IMR-90 (cell line): ENCODE results near the gene ANKRD35. TPM values are rescaled to one million over a fixed set of nuclear protein-coding genes. Genes with fewer than 3 reads are reported as not detected.

ENCODE experiments used
- ATAC-seq: fragments of 200-7000 bp; cut with Tn5 transposase; 2 replicates; pipeline ENCODE4 v1.9.1; 2020; ENCODE audit warnings: low read depth, mild to moderate bottlenecking, moderate library complexity
- BruUV-seq: library from RNA; stranded (reverse); fragments of 400-500 nt; replicated peaks from 2 replicates; lab custom pipeline; 2021; lab: Mats Ljungman, UMichigan
- CTCF ChIA-PET: fragments of 300-600 bp; formaldehyde crosslinking; extraction: SDS; loops from one replicate; lab custom pipeline; 2021; ENCODE audit warnings: antibody characterized with exemption; lab: Yijun Ruan, JAX
- POLR2A ChIA-PET: fragments of 300-600 bp; sonication (Branson Sonifier 250); formaldehyde crosslinking; loops from one replicate; lab custom pipeline; 2022; ENCODE audit warnings: antibody characterized with exemption; ENCODE audit not compliant: unreplicated experiment; lab: Charles Lee
- DNase-seq: peaks from one replicate; pipeline ENCODE4 v3.0.0; 2013
- H2AFZ ChIP-seq: replicated peaks from 2 replicates; pipeline ENCODE3; 2013; ENCODE audit warnings: low read length, mild to moderate bottlenecking; ENCODE audit not compliant: poor library complexity
- H2AK5ac ChIP-seq: 2 replicates; pipeline ENCODE4 v1.6.1; 2013; ENCODE audit warnings: low read depth, low read length, inconsistent platforms
- H2AK9ac ChIP-seq: replicated peaks from 2 replicates; pipeline ENCODE3; 2013; ENCODE audit warnings: mild to moderate bottlenecking, low read depth, low read length, moderate library complexity; ENCODE audit not compliant: poor library complexity
- H2BK120ac ChIP-seq: 2 replicates; pipeline ENCODE4 v1.6.1; 2013; ENCODE audit warnings: low read depth, low read length, inconsistent platforms
- H2BK15ac ChIP-seq: 3 replicates; pipeline ENCODE4 v1.6.1; 2013; ENCODE audit warnings: low read depth, low read length, inconsistent platforms
- H2BK20ac ChIP-seq: 2 replicates; pipeline ENCODE4 v1.6.1; 2013; ENCODE audit warnings: low read depth, mild to moderate bottlenecking, inconsistent platforms, low read length, moderate library complexity
- H2BK5ac ChIP-seq: 2 replicates; pipeline ENCODE4 v1.6.1; 2013; ENCODE audit warnings: mild to moderate bottlenecking, low read depth, low read length, inconsistent platforms; ENCODE audit not compliant: poor library complexity, severe bottlenecking
- H3K14ac ChIP-seq: replicated peaks from 2 replicates; pipeline ENCODE4 v1.6.1; 2013; ENCODE audit warnings: low read depth, low read length, inconsistent platforms
- H3K18ac ChIP-seq: 2 replicates; pipeline ENCODE4 v1.6.1; 2013; ENCODE audit warnings: low read depth, low read length, control low read depth
- H3K23ac ChIP-seq: 2 replicates; pipeline ENCODE4 v1.6.1; 2013; ENCODE audit warnings: low read depth, low read length, inconsistent platforms
- H3K27ac ChIP-seq: 2 replicates; pipeline ENCODE4 v1.5.1; 2013; ENCODE audit warnings: mild to moderate bottlenecking, control low read depth, low read length; ENCODE audit not compliant: insufficient read depth
- H3K27me3 ChIP-seq: 2 replicates; pipeline ENCODE4 v1.6.1; 2013; ENCODE audit warnings: low read length; ENCODE audit not compliant: control insufficient read depth, insufficient read depth
- H3K36me3 ChIP-seq: 2 replicates; pipeline ENCODE4 v1.6.1; 2013; ENCODE audit warnings: low read length, mixed read lengths; ENCODE audit not compliant: control insufficient read depth, insufficient read depth
- H3K4ac ChIP-seq: 2 replicates; pipeline ENCODE4 v1.6.1; 2013; ENCODE audit warnings: low read depth, low read length, inconsistent platforms
- H3K4me1 ChIP-seq: 2 replicates; pipeline ENCODE4 v1.6.1; 2013; ENCODE audit warnings: low read length, mixed read lengths; ENCODE audit not compliant: control insufficient read depth, insufficient read depth
- H3K4me2 ChIP-seq: 2 replicates; pipeline ENCODE4 v1.6.1; 2013; ENCODE audit warnings: low read depth, mild to moderate bottlenecking, control low read depth, low read length, moderate library complexity
- H3K4me3 ChIP-seq: 2 replicates; pipeline ENCODE4 v1.5.1; 2013; ENCODE audit warnings: low read depth, mild to moderate bottlenecking, control low read depth, low read length, moderate library complexity; ENCODE audit not compliant: insufficient read depth
- H3K56ac ChIP-seq: 2 replicates; pipeline ENCODE4 v1.6.1; 2013; ENCODE audit warnings: low read length, inconsistent platforms; ENCODE audit not compliant: insufficient read depth; ENCODE audit errors: extremely low read depth
- H3K79me1 ChIP-seq, 2 experiments: 2 replicates each; pipeline ENCODE4 v1.6.1; 2013; ENCODE audit warnings: low read length in 2 of 2, inconsistent platforms in 1 of 2, low read depth in 1 of 2
- H3K9ac ChIP-seq: 2 replicates; pipeline ENCODE4 v1.6.1; 2013; ENCODE audit warnings: low read depth, low read length, control low read depth
- H3K9me1 ChIP-seq: 2 replicates; pipeline ENCODE4 v1.6.1; 2013; ENCODE audit warnings: low read length, inconsistent platforms; ENCODE audit not compliant: insufficient read depth
- H3K9me3 ChIP-seq: 2 replicates; pipeline ENCODE4 v1.6.1; 2013; ENCODE audit warnings: low read length; ENCODE audit not compliant: control insufficient read depth, insufficient read depth
- H4K20me1 ChIP-seq: 2 replicates; pipeline ENCODE4 v1.6.1; 2013; ENCODE audit warnings: low read length, inconsistent platforms; ENCODE audit not compliant: insufficient read depth
- H4K5ac ChIP-seq: 2 replicates; pipeline ENCODE4 v1.6.1; 2013; ENCODE audit warnings: mild to moderate bottlenecking, low read depth, low read length, control low read depth
- H4K8ac ChIP-seq, 2 experiments: 2 replicates each; pipeline ENCODE4 v1.6.1; 2013; ENCODE audit warnings: low read depth in 2 of 2, low read length in 2 of 2, control low read depth in 1 of 2, inconsistent platforms in 1 of 2
- H4K91ac ChIP-seq: 2 replicates; pipeline ENCODE4 v1.6.1; 2013; ENCODE audit warnings: low read depth, low read length, inconsistent platforms; ENCODE audit not compliant: insufficient read depth
- CEBPB ChIP-seq: IDR thresholded peaks from 2 replicates; pipeline ENCODE4 v1.6.1; 2012; ENCODE audit warnings: low read depth, low read length, improper control_type of control experiment
- CHD1 ChIP-seq: IDR thresholded peaks from 2 replicates; pipeline ENCODE4 v1.6.1; 2012; ENCODE audit warnings: low read depth, low read length, improper control_type of control experiment
- FOS ChIP-seq: fragments of 150-350 bp; IDR thresholded peaks from 2 replicates; pipeline ENCODE4 v1.6.1; 2016; ENCODE audit warnings: low read depth, low read length
- MAZ ChIP-seq: IDR thresholded peaks from 2 replicates; pipeline ENCODE4 v1.6.1; 2012; ENCODE audit warnings: low read depth, mild to moderate bottlenecking, low read length, improper control_type of control experiment, moderate library complexity, borderline replicate concordance
- MXI1 ChIP-seq: IDR thresholded peaks from 2 replicates; pipeline ENCODE4 v1.6.1; 2012; ENCODE audit warnings: low read depth, mild to moderate bottlenecking, low read length, moderate library complexity, borderline replicate concordance
- NFE2L2 ChIP-seq: fragments of 150-350 bp; IDR thresholded peaks from 2 replicates; pipeline ENCODE4 v1.6.1; 2016; ENCODE audit warnings: low read depth, mild to moderate bottlenecking, low read length
- POLR2A ChIP-seq: IDR thresholded peaks from 2 replicates; pipeline ENCODE4 v1.6.1; 2012; ENCODE audit warnings: mild to moderate bottlenecking, low read depth, low read length
- RCOR1 ChIP-seq: IDR thresholded peaks from 2 replicates; pipeline ENCODE4 v1.6.1; 2012; ENCODE audit warnings: mild to moderate bottlenecking, low read length, improper control_type of control experiment; ENCODE audit not compliant: insufficient replicate concordance
- SMC3 ChIP-seq: fragments of 150-350 bp; IDR thresholded peaks from 2 replicates; pipeline ENCODE4 v1.6.1; 2016; ENCODE audit warnings: low read depth, mild to moderate bottlenecking, antibody characterized with exemption, low read length, moderate library complexity
- USF2 ChIP-seq: fragments of 150-350 bp; IDR thresholded peaks from 2 replicates; pipeline ENCODE4 v1.6.1; 2017; ENCODE audit warnings: mild to moderate bottlenecking, antibody characterized with exemption, low read length, low read depth
- WGBS, 2 experiments: methylation state at CpG; one replicate each; pipeline versions ENCODE4 v1.1.5 to v1.1.7; 2013; ENCODE audit warnings: missing lambda C conversion rate in 2 of 2; ENCODE audit not compliant: insufficient read length in 1 of 2; ENCODE audit errors: extremely low coverage in 2 of 2; 5-methylcytosine and 5-hydroxymethylcytosine counted together
- dilution Hi-C: fragments of 300-500 bp; cut with HindIII; formaldehyde crosslinking; loops from one replicate; pipeline ENCODE4 v1.14.3; 2018; ENCODE audit warnings: low sequenced_read_pairs; ENCODE audit not compliant: unreplicated experiment
- in situ Hi-C: fragments of 300-500 bp; cut with MboI; formaldehyde crosslinking; loops from 3 replicates; pipeline ENCODE4 v1.14.3; 2019; ENCODE audit warnings: low sequenced_read_pairs, inconsistent platforms, mixed read lengths
- intact Hi-C: fragments of 100-400 bp; cut with micrococcal nuclease; formaldehyde crosslinking; loops from 2 replicates; pipeline ENCODE4 v1.10.0; 2022
- polyA plus RNA-seq, 3 experiments: library from polyadenylated mRNA; depleted of rRNA; stranded (reverse); fragments of >200 nt; gene quantifications; 2 replicates each; pipeline ENCODE4 v1.2.3, GENCODE V29; 2012; ENCODE audit warnings: low replicate concordance in 1 of 3
- total RNA-seq: library from RNA; depleted of rRNA; stranded (reverse); fragments of >200 nt; gene quantifications from 2 replicates; pipeline ENCODE4 v1.2.3, GENCODE V29; 2012
- TF ChIP-seq, protein P1 (sequence below): conservative IDR thresholded peaks from 2 replicates; pipeline ENCODE4 v1.5.1; 2012; ENCODE audit warnings: mild to moderate bottlenecking, low read depth, low read length, improper control_type of control experiment
- TF ChIP-seq, protein P2 (sequence below): fragments of 150-350 bp; IDR thresholded peaks from 2 replicates; pipeline ENCODE4 v1.6.1; 2016; ENCODE audit warnings: low read depth, mild to moderate bottlenecking, low read length, moderate library complexity, borderline replicate concordance

The ANKRD35 gene
- total and polyA plus RNA-seq, 2 of the 4 experiments (the other 2 are of a cell fraction) = 0.90 to 2.4 TPM

DNA sequence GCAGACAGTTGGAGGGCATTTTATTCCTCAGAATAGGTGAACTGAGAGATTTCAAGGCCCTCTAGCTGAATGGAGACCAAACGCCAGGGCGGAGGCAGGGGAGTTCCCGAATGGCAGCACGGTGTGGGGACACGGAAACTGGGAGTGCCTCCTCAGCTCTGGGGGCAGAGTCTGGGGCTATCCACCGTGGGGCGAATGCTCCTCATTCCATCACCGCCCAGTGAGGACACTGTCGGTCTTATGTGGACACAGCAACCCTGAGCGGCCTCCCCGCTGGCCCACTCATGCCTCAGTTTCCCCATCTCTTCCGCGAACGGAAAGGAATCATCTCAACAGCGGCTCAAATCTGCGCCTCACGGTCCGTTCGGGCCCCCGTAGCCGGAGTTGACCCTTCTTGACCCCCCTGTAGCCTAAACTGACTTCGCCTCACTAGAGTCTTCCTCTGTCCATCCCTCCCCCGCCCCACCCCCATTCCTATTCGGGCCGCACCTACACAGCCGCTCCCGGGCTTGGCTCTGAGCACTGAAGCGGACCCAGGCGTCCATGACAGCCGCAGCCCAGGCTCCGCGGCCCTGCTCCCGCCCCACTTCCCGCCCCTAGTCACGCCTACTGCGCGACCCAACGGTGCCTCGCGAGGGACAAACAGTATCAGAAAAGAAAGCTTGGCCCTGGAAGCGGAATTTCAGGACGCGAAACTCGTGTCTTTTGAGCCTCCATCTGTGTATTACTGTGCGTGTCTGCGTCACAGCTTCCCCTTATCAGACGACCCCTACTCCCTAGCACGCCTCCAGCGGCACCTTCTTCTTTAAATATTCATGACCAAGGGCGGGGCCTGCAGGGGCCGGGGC lies 32.7 kb upstream of the ANKRD35 start, which contains the start of gene PEX11B:
Gene PEX11B (minus strand): TSS at position 574 of the 848 bp plus-strand sequence. CDS start 29 bp downstream, at position 545.
- Histone ChIP-seq H3K4me3 (peak within 1 kb of the TSS; percentile 96), H2AK5ac (peak within 1 kb of the TSS; percentile 69), H2BK5ac (peak within 1 kb of the TSS; percentile 91), H3K36me3 (0 out of 2 replicates have a peak, but pooled peaks cover 2% of the 10 kb centered on the region), H2AK9ac (peak within 1 kb of the TSS; percentile 91), H3K4ac (peak within 1 kb of the TSS; percentile 87), H3K9me3 (no peaks in the 10 kb centered on the region), H3K9ac (peak within 1 kb of the TSS; percentile 83), H3K4me1 (peaks cover 8% of the 10 kb centered on the region), H3K4me2 (peak within 1 kb of the TSS; percentile 99), H3K9me1 (peaks cover 6% of the 10 kb centered on the region), H3K18ac (peak within 1 kb of the TSS; percentile 98), H3K27ac (peak within 1 kb of the TSS; percentile 85), H3K79me1 (peaks cover 15 to 31% of the 10 kb centered on the region in 2 experiments), H4K91ac (peak within 1 kb of the TSS; percentile 97), H2AFZ (peak within 1 kb of the TSS; percentile 91), H2BK120ac (peak within 1 kb of the TSS; percentile 93), H3K27me3 (no peaks in the 10 kb centered on the region), H2BK15ac (peak within 1 kb of the TSS; percentile 91; the same call in 2 of the 3 replicates), H4K5ac (peak within 1 kb of the TSS; percentile 95), H3K56ac (peak within 1 kb of the TSS; percentile 76; the same call in 1 of the 2 replicates), H4K8ac (peak within 1 kb of the TSS; percentile 80 to 99), H3K14ac (peak within 1 kb of the TSS; percentile 87), H3K23ac (peak within 1 kb of the TSS; percentile 80), H2BK20ac (peak within 1 kb of the TSS; percentile 80), H4K20me1 (no peaks in the 10 kb centered on the region)
- dilution Hi-C loops (no loop called here), in situ Hi-C loops (loop anchor here (5.0 kb wide), 2 partner anchors 49 to 79 kb away; partner anchors contain the start of gene TXNIP), intact Hi-C loops (loop anchor here (2.0 to 5.0 kb wide), 2 partner anchors 26 to 79 kb away; partner anchors contain the start of gene TXNIP)
- BruUV-seq = no TSS peak
- peak; percentile 91 for DNase-seq
- 0% methylated on average over 16 of the region's 51 CpGs; no CpG with 5 or more reads in 1 of the 2 experiments for WGBS, 2 experiments
- ATAC-seq = peak; percentile 94
- CTCF ChIA-PET = interaction anchor here (0.9 to 2.2 kb wide), 2 partner anchors 27 to 73 kb away, joined by 3 to 12 read pairs; partner anchors contain the start of gene NUDT17
- POLR2A ChIA-PET = interaction anchor here (0.6 to 1.1 kb wide), 4 partner anchors 15 to 44 kb away, joined by 3 to 4 read pairs (median 4); no protein-coding TSS in a partner anchor
- no peak for TF ChIP-seq USF2
- peak; percentile 74; the same call in 1 of the 2 replicates for TF ChIP-seq MAZ
- peak; percentile 49; the same call in 1 of the 2 replicates for TF ChIP-seq POLR2A
- 0 out of 2 replicates have a peak, but pooled peaks have one; percentile 17 for TF ChIP-seq FOS
- TF ChIP-seq, protein P1, sequence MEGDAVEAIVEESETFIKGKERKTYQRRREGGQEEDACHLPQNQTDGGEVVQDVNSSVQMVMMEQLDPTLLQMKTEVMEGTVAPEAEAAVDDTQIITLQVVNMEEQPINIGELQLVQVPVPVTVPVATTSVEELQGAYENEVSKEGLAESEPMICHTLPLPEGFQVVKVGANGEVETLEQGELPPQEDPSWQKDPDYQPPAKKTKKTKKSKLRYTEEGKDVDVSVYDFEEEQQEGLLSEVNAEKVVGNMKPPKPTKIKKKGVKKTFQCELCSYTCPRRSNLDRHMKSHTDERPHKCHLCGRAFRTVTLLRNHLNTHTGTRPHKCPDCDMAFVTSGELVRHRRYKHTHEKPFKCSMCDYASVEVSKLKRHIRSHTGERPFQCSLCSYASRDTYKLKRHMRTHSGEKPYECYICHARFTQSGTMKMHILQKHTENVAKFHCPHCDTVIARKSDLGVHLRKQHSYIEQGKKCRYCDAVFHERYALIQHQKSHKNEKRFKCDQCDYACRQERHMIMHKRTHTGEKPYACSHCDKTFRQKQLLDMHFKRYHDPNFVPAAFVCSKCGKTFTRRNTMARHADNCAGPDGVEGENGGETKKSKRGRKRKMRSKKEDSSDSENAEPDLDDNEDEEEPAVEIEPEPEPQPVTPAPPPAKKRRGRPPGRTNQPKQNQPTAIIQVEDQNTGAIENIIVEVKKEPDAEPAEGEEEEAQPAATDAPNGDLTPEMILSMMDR = no peak
- TF ChIP-seq NFE2L2 = no peak
- TF ChIP-seq, protein P2, sequence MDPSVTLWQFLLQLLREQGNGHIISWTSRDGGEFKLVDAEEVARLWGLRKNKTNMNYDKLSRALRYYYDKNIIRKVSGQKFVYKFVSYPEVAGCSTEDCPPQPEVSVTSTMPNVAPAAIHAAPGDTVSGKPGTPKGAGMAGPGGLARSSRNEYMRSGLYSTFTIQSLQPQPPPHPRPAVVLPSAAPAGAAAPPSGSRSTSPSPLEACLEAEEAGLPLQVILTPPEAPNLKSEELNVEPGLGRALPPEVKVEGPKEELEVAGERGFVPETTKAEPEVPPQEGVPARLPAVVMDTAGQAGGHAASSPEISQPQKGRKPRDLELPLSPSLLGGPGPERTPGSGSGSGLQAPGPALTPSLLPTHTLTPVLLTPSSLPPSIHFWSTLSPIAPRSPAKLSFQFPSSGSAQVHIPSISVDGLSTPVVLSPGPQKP = no peak
- peak; percentile 72; the same call in 1 of the 2 replicates for TF ChIP-seq MXI1
- TF ChIP-seq SMC3 = no peak
- no peak for TF ChIP-seq CHD1
- TF ChIP-seq RCOR1 = no peak
- no peak for TF ChIP-seq CEBPB
